DND-41 (cell line): Measurements from ENCODE around the gene NRXN3.

Experiments used
- CTCF ChIP-seq: IDR thresholded peaks from 2 replicates; pipeline ENCODE4 v1.5.1; 2012; ENCODE audit warnings: borderline replicate concordance, low read length, moderate library complexity, mild to moderate bottlenecking; ENCODE audit not compliant: poor library complexity, severe bottlenecking; ENCODE audit errors: extremely low read depth
- EZH2 ChIP-seq: IDR thresholded peaks from 3 replicates; pipeline ENCODE4 v1.6.1; 2012; ENCODE audit warnings: borderline replicate concordance, low read depth, mild to moderate bottlenecking, moderate library complexity, low read length, inconsistent platforms; ENCODE audit not compliant: severe bottlenecking

GRCh38 chr14:79596551-79596950 is 1426.4 kb downstream of the NRXN3 start:
- TF ChIP-seq CTCF, result no peak
- TF ChIP-seq EZH2, result no peak
